ENCODE measurements around the gene PAX9.

PAX9 gene

DNA sequence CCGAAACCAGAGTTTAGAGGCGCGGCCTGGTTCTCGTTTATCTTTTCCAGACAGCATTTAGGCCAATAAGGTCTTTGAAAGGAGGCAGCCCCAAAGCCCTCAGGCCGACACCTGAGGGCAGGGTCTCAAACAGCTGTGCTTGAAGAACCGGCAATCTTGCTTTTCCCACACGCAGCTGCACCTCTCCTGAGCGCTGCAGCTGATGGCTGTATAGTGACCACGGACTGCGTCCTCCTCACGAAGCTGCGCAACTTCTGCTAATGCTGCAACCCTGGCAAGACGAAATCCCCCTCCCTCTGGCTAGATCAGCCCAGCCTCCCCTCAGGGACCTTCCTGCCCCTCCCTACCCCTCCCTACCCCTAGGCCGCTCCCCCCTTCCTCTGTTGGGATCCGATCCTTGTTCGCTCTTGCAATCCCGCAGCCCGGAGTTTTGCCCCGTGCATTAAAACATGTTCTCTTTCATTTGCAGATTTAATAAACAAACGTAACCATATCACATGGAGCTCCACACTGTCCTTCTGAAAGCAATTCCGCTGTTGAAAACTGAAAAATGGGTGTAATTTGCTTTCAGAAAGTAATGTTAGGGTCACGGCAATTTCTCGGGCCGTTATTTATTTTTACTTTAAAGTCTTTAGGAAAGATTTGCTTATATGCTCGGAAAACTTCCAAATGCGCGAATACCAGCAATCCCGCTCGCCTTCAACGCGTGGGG is 4.8 kb upstream of the PAX9 start:
- no peak for DNase-seq

DNA sequence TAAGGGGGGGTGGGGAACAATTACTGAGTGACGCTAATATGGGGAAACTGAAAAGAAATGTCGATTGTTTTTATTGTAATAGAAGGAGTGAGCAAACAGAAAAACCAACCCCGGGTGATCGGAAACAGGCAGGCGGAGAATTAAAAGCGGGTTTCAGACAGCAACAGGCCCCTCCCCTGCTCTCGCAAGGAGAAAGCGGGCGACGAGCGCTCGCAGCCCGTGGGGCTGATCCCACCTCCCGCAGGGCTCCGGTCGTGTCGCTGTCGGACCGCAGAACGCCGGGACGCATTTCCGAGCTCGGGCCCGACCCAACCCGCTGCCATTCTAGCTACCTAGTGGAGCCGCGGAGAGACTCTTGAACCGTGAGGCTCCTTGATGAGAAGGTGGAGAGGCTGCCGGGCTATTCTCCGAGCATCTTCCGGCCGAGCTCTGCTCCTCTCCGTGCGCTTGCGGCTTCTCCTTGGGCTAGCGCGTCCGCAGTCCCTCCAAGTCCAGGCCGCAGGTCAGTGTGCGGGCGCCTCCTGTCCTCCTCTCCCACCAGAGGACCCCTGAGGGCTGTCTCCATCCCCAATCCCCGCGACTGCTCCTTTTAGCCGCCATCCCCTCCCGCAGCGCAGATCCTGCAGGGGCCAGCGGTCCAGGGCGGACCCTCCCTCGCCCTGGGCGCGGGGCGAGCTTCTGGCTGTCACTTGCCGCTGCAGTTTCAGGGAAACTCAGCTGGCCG is 4.1 kb upstream of the PAX9 start:
- no peak for DNase-seq

DNA sequence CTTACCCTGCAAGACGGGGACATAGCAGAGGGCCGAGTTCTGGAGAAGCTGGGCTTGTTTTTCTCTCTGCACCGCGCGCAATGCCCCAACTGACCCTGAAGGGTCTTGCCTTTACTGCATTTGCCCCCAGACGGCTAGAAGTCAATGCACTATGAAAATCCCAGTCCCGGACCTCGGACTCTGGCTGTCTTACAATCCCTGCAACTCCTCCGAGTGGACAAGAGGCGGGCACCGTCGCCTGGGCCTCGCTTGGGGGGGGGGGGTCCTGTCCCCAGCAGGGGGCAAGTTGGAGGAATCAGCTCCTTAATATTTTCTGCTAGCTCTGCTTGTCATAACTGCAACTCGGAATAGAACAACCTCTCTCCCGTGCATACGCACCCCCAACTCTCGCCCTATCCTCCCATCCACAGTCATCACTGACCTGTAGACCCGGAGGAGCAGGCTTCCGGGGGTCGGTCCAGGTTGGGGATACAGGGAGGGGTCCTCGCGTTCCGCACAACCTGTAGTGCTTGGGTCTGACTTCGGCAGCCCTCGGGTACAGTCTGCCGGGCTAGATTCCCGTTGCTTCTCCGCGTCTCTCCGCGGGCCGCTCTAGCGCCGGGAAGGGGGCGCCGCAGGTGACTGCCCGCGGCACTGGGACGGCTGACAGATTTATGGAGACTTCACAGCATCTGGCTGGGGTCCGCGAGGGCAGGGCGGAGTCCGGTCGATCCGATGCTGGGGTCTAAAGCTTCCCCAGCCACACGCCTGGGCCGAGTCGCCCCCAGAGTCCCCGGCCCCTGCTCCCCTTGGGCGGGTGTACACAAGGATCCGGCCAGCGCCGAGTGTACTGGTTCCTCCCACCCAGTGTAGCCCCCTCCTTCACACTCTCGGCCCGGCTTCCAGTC is 3.3 kb upstream of the PAX9 start:
- DNase-seq = no peak

DNA sequence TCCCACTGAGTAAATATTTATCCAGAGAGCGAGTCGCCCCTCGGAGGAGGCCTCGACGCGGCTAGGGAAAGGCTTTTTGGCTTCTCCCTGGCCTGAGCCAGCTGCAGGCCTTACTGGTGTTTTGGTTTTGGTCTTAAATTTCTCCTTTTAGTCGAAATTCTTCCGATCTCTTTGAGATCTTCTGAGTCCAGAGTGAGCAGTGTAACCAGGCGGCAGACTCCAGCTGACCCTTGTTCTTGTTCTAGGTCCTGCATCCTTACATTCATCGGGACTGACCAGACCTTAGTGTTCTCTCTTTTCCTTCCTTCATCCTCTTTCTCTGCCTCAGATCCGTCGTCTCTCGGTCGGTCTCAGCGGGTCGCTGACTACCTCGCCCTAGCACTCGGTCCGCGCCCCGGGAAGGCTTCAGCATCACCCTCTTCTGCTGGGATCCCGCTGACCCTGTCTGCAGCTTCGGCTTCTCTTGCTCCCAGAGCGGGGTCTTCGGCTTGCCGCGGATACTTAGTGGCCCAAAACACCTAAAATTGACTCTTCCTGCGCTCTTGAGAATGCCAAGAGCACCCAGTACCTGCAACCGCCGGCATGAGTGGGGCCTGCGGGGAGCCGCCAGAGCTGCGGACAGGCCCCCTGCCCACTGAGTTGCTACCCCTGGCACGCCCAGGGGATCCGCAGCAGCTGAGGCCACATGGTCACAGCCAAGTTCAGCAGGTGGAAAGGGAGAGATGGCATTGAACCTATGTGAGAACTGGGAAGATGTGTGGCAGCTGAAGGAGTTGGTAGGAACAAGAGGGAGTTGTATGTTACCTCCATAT is 2.4 kb upstream of the PAX9 start:
- no peak for DNase-seq

DNA sequence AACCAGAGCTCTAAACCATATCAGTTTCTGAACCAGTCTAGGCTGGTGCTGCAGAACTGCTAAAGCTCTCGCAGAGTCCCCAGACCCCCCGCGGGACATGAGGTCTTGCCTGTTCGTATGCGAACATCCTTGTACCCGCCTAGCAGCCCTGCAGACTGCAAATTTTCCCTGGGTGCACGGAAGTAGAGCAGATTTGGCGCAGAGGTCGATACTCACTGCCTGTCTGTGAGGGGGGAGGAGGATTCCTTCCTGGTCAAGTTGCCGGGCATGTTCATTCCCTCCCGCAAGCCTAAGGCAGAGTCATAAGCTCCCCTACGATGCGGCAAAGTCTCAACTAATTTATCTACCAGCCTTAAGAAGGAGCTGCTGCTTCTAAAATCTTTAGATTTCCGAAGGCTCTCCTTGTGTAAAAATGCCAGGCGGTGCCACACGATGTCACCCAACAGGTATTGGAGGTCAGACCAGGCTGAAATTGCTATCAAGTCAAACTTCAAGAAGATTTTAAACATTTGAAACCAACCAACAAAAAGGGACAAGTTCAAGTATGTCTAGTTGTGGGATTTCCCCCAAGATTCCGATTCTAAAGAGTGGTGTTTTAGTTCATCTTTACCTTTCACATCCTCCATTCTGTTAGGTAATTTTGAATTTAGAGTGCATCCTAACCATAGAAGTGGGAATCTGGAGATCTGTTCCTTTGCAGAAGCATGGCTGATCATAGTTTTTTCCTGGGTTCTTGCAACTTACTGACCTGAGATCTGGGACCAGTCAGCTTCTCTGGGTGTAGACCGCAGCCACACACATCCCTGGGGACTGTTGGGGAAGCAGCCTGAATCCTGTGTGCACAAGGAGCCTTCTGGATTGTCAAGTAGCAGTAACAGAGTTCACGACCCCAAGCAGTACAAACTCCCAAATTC is 1.6 kb upstream of the PAX9 start:
- DNase-seq = no peak

DNA sequence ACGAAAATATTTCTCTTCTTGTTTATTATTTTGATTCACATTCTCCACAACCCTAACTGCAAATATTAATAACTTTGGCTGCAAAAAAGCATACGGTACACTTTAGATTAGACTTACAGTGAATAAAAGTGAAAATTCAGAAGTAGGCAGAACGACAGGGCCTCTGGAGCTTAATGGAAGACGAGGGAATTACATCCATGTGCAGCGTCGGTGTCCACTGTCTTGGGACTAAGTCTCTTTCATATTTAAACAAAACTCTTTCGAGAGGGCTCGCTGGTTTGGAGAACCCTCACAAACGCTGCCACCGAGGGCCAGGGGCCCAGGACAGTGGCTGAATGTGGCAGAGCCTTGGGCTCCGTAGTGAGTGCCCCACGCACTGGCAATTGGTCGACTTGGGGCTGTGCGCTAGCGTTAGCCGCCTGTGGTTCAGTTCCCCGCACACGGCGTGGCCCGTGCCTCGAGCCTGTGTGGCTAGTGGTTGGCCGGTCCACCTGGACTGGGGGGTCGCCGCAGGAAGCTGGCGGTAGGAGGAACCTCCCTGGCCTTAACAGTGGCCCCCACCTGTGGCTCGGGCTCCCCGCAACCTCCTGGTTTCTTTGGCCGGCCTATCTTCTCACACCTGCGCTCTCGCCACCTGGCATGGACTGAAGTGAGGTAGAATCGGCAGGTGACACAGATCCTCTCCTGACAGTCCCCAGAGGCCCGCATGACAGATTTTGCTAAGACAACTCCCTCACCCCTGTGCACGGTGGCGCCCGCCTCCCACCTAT is 739 bp upstream of the PAX9 start:
- no peak for DNase-seq

DNA sequence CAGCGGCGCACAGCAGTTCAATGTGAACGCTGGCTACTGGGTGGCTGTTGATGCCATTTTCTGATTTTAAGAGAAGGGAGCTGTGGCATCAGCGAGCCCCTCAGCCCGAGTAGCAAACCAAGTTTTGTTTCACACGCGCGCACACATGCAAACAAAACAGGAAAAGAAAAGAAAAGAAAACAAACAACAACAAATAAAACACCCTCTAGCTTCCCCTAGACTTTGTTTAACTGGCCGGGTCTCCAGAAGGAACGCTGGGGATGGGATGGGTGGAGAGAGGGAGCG is 540 bp downstream of the PAX9 start:
- no peak for DNase-seq

DNA sequence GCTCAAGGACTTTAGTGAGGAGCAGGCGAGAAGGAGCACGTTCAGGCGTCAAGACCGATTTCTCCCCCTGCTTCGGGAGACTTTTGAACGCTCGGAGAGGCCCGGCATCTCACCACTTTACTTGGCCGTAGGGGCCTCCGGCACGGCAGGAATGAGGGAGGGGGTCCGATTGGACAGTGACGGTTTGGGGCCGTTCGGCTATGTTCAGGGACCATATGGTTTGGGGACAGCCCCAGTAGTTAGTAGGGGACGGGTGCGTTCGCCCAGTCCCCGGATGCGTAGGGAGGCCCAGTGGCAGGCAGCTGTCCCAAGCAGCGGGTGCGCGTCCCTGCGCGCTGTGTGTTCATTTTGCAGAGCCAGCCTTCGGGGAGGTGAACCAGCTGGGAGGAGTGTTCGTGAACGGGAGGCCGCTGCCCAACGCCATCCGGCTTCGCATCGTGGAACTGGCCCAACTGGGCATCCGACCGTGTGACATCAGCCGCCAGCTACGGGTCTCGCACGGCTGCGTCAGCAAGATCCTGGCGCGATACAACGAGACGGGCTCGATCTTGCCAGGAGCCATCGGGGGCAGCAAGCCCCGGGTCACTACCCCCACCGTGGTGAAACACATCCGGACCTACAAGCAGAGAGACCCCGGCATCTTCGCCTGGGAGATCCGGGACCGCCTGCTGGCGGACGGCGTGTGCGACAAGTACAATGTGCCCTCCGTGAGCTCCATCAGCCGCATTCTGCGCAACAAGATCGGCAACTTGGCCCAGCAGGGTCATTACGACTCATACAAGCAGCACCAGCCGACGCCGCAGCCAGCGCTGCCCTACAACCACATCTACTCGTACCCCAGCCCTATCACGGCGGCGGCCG is 1.1 kb downstream of the PAX9 start:
- no peak for DNase-seq

DNA sequence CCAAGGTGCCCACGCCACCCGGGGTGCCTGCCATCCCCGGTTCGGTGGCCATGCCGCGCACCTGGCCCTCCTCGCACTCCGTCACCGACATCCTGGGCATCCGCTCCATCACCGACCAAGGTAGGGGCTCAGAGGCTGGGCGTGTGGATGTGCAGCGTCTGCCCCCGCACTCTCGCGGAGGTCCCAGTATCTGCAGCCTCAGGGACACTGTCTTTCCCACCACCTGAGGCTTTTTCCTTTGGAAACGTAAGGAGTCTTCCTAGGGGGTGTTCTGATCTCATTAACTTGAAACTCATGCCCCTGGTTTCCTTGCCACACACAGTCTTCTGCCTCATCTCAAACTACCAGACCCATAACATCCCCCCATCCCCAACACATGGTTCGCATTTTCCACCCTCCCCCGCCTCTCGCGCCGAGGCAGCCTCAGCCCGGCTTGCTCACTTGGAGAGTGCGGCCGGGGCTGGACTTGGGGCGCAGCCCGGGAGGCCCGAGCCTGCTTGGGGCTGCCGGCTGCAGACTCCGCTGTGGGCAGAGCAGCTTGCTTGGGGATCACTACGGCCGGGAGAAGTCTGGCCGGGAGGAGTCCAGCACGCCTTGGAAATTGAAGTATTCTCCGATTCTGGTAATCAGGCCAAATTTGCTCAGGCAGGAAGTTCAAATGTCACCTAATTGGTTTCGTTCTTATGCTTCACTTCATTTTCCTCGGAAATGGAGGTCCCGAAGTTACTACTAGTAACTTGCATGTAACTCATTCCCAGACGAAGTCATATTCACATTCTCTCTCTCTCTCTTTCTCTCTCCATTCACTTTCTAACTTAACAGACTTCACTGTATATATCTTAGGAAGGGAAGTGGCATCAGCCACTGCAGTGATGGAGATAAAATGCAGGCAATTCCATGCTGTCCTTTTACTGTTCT is 2.0 kb downstream of the PAX9 start:
- DNase-seq = no peak

DNA sequence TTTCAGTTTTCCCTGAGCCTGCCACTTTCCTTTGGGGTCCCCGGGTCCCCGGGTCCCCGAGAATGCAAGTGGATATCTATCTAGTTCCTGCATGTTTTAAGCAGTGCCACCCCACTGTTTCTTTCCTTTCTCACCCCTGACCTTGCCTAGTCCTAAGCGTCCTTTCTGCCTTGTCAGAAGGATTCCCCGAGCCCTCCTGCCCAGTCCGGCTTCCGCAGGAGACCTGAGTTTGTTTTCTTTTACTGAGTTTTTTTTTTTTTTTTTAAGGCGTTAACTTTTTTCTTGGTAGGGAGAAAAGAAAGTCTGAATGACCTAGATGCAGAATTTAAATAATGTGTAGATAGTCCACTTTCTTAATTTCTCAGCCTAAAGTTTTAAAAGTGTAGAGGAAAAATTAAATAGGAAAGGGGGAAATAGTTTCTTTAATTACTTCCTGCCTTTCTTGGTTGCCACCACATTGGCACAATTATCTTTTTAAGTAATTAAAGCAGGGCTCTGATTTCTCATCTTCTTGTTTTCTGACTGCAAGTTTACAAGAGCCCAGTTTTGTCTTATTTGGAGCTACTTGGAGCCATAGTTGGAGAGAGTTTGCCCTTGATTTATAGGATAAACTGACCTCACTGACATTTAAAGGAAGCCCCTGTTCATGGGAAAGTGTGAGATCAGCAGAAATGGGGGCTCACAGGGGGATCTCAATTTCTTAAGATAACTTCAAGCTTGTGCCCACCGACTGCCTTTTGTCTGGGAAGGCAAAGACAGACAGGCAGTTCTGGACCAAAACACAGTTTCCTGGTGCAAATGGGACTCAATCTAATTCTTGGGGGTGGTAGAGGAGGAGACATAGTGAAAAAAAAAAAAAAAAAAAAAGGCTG is 2.9 kb downstream of the PAX9 start:
- DNase-seq = no peak

DNA sequence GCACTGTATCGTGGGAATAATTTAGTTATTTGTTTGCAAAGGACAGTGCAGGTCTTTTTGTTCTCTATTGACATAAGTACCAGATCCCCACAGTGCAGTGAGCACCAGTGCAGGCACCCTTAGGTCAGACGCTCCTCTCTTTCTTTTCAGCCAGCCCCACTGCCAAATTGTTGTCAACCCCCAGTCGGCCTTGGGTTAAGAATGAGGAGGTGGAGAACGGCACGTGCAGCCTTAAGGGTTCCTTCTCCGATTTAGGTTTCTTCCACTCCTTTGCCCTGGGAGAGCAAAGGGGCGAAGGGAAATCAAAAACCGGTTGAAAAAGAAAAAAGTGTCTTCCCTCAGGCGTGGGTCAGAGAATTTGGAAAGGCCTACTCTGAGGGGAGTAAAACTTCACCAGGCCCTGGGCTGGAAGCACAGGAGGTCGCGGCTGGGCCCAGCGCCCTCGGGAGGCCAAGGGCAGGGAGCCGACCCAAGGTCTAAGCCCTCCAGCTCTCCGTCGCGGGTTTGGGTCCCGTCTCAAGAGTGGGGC is 4.3 kb downstream of the PAX9 start:
- no peak for DNase-seq

DNA sequence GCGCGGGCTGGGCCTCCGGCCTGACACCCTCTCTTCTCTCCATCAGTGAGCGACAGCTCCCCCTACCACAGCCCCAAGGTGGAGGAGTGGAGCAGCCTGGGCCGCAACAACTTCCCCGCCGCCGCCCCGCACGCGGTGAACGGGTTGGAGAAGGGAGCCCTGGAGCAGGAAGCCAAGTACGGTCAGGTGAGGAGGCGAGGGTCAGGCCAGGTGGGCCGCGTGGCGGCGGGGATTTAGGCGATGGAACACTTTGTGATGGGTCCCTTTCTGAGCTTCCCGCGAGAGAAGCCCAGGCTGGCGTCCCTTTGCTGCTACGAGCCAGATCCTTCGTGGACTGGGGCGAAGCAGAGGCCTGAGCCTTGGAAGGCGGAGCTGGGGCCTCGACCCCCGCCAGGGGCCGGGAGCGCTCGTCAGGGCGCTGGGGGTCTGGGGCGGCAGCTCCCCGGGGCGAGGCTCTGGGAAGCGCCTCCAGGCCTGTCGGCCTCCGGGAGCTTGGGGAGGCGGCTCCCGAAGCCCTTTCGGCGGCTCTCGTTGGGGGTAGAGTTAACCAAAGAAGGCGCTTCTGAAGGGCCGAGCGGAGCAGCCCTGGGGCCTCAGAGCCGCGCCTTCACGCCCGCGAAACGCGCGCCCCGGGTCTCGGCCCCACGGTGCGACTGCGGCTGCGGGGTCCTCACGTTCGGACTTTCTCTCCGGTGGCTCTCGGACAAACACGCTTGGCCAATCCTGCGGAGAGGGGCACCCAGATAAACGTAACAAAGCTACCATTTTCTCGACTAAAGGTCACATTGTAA is 5.0 kb downstream of the PAX9 start:
- DNase-seq = no peak

DNA sequence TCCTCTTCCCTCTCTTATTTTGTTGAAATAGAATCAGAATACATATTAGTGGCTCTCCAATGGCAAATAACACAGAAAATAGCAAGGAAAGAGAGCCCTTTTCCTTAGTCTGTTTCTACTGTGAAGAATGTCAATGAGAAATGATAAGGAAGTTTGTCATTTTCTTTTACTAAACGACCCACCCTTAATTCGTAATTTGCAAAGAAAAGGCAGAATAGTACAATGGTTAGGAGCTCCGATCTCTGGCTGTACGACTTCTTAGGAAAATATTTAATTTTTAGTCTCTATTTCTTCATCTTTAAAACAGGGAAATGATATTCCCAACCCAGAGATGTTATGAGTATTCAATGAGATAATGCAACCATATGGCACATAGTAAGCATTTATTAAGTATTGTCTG is 6.0 kb downstream of the PAX9 start:
- DNase-seq = no peak

DNA sequence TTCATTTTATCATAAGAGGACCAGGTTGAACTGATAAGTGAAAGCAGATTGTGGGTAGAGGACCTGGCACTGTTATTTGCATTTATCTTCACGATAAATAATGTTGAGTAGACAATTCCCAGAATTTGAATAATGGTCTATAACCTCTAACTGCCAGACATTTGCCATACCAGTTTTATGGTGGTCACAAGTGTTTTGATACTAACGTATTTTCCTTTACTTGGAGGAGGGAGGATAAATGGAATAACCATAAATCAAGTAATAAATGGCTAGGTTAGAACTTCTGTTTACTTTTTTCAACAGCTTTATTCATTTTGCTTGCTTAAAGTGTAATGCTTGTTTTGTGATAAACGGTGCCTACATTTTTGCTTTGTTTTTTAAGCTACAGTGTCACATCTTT is 9.5 kb downstream of the PAX9 start:
- DNase-seq = no peak

DNA sequence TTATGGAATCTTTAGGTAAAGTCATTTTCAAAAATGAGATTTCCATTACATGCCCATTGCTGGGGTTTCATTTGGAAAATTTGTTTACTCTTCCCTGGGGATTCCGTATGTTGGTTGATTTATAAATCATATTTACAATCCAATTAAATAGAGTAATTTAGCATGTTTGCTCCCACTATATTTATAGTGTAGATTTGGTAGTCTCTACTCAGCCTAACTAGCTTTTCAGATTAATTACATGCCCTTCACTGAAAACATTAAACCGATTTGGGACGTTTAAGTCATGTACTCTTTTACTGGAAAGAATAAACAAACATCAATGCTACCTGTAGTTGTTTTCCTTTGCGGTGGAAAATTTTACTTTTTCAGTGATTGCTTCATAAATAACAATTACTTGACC is 10.4 kb downstream of the PAX9 start:
- DNase-seq = no peak

DNA sequence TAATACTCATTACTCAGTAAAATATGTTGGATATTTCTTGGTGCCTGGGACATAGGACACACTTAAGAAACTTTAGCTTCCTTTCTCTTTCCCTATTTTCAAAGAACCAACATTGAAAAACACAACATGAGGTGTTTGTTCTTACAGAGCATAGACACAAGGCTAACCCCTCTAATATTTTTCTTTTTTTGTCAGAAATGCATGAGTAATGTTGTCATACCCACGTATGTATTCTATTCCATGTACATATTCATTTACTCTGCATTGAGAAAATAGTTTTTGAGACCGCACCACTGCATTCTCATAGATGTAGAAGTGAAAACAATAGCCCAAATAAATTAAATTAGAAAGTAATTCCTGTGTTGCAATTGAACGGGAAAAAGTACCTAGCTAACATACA is 13.0 kb downstream of the PAX9 start:
- no peak for DNase-seq

DNA sequence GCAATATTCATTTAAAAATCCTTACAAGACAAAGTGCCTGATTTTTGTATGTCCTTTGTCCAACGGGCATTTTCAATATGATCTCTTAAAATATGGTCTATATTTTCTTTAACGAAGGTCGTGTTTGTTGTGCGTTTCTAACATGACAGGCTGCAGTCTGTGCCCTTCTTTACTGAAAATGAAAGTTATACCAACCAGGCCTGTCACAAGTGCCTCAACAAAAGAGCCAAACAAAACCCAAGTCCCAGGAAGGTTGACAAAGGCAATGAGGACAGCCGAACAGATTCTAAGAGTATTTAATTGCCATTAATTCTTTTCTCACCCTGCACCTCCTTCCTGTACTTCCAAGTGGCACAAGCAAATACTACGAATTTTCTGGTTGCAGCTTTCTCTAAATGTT is 13.9 kb downstream of the PAX9 start:
- no peak for DNase-seq
